ENCODE results near the gene FZD7.

- TF ChIP-seq RBM39 (optimal IDR thresholded peaks at IDR 0.05; ENCODE audit: low read depth, low read length) (no peak), ZEB2 (IDR thresholded peaks at IDR 0.05) (no peak), HOMEZ (CRISPR knock-in tag; IDR thresholded peaks at IDR 0.05) (no peak), CTCF (IDR thresholded peaks at IDR 0.05 in 2 of 3, conservative IDR thresholded peaks at IDR 0.05 in 1 of 3; ENCODE audit: insufficient read depth in 2 of 3, low read depth in 1 of 3, low read length in 3 of 3) (no peak), POLR2A (conservative IDR thresholded peaks at IDR 0.05) (no peak), HNRNPLL (IDR thresholded peaks at IDR 0.05; ENCODE audit: low read depth, low read length, poor library complexity, severe bottlenecking) (no peak), POLR3A (IDR thresholded peaks at IDR 0.05; ENCODE audit: borderline replicate concordance, extremely low read depth, insufficient read depth, insufficient read length) (no peak), ZBTB33 (CRISPR knock-in tag; IDR thresholded peaks at IDR 0.05) (no peak), FUS (optimal IDR thresholded peaks at IDR 0.05; ENCODE audit: low read depth, low read length) (no peak), MAZ (CRISPR knock-in tag; conservative IDR thresholded peaks at IDR 0.05 in 1 of 2, IDR thresholded peaks at IDR 0.05 in 1 of 2) (no peak), CCNT2 (IDR thresholded peaks at IDR 0.05; ENCODE audit: borderline replicate concordance, extremely low read depth, insufficient read length, low read depth, low read length) (no peak), GABPB2 (CRISPR knock-in tag; conservative IDR thresholded peaks at IDR 0.05) (no peak)
Measured at GRCh38 chr2:202022755-202023154, 10.9 kb upstream of the FZD7 start.

Data from K562 (cell line).